Astrocyte of the spinal cord (primary cell): ENCODE results near the gene EPB41.

Experiments used
- DNase-seq: peaks from one replicate; pipeline ENCODE4 v3.0.0; 2011; ENCODE audit warnings: low read depth, low spot score
- H3K4me3 ChIP-seq: 2 replicates; pipeline ENCODE4 v1.5.1; 2011; ENCODE audit warnings: low read depth, mild to moderate bottlenecking, low read length, moderate library complexity
- CTCF ChIP-seq: IDR thresholded peaks from 2 replicates; pipeline ENCODE4 v1.5.1; 2012; ENCODE audit warnings: low read depth, mild to moderate bottlenecking, low read length, inconsistent platforms
- in situ Hi-C: cut with HindIII; loops from 2 replicates; pipeline ENCODE4 v1.10.0; 2017; ENCODE audit warnings: low sequenced_read_pairs

The EPB41 gene

DNA sequence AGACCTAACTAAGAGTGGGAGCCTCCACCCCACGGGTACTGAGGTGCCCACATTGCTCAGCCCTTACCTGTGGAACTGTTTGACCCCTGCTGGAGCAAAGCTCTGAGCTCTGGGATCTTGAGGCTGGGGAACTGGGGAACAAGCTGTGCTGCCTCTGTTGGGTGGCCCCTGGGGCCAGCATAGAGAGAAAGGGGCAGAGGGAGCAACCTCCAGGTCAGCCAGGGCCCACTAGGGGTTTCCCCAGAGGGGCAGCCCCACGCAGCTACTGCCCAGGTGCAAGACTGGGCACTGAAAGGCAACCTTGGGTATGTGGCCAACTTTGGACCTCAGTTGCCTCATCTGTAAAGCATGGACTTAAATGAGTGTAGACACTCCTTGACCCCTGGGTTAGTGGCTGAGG lies 23.5 kb upstream of the EPB41 start:
- TF ChIP-seq CTCF = no peak
- H3K4me3 ChIP-seq = no peak overlapping the region
- no peak for DNase-seq
- in situ Hi-C loops = no loop called here

GRCh38 chr1:28891256-28891655 lies 23.1 kb upstream of the EPB41 start:
- TF ChIP-seq CTCF = no peak
- H3K4me3 ChIP-seq = no peak overlapping the region
- in situ Hi-C loops = no loop called here
- DNase-seq = no peak

GRCh38 chr1:28893403-28894102 lies 20.8 kb upstream of the EPB41 start:
- in situ Hi-C loops = no loop called here
- H3K4me3 ChIP-seq = no peak overlapping the region
- TF ChIP-seq CTCF = peak; percentile 46
- no peak for DNase-seq

GRCh38 chr1:28894785-28895184 lies 19.6 kb upstream of the EPB41 start:
- TF ChIP-seq CTCF = no peak
- in situ Hi-C loops = no loop called here
- DNase-seq = no peak
- no peak overlapping the region for H3K4me3 ChIP-seq

- DNase-seq = no peak
- in situ Hi-C loops = no loop called here
- TF ChIP-seq CTCF = no peak
Measured at GRCh38 chr1:28895896-28896608, 18.3 kb upstream of the EPB41 start.

DNA sequence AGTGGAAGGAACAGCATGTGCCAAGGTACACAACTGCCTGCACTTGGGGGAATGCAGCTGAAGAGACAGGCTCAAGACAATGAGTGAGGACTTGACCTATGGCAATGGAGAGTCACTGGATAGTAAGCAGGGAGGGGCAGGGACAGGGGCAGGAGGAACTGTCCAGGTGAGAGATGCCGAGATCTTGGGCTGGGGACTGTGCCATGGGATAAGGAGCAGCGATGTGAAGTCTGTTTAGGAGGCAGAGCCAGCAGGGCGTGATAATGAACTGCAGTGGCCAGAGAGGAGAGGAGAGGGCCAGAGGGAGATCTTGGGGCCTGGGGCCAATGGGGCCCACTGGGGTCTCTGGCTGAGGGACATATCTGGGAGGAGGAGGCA lies 17.8 kb upstream of the EPB41 start:
- TF ChIP-seq CTCF = no peak
- in situ Hi-C loops = no loop called here
- no peak overlapping the region for H3K4me3 ChIP-seq

More at GRCh38 chr1:28895896-28896608, 18.3 kb upstream of the EPB41 start:
- no peak overlapping the region for H3K4me3 ChIP-seq

More for the DNA sequence above, 17.8 kb upstream of the EPB41 start:
- no peak for DNase-seq
